ENCODE data around the gene CNGB1.

DNA sequence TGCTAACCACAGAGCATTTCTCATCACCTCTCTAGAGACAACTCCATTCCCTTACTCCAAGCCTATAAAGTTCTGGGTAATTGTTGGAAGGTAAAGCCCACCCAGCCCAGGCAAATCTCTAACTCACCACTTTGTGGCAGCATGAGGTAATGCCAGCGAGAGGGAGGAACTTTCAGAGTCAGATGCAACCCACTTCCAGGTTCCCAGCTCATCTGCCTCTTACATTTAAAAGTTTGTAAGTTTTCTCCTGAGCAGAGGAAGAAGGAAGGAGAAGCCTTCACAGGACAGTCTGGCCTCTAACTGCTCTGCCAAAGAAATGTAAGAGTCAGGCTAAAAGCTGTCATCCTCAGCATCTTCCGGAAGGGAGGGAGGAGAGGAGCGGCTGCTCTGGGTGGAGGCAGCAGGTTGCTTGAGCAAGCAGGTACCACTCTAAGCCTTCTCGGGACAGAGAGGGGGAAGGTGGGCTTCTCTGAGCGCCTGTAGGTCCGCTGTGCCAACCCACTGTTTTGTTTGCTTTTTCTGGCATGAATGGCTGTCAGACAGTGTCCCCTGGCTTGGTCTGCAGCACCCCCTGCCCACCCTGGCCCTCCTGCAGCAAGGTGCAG, 28.5 kb upstream of the CNGB1 start:
- TF ChIP-seq, protein P1, sequence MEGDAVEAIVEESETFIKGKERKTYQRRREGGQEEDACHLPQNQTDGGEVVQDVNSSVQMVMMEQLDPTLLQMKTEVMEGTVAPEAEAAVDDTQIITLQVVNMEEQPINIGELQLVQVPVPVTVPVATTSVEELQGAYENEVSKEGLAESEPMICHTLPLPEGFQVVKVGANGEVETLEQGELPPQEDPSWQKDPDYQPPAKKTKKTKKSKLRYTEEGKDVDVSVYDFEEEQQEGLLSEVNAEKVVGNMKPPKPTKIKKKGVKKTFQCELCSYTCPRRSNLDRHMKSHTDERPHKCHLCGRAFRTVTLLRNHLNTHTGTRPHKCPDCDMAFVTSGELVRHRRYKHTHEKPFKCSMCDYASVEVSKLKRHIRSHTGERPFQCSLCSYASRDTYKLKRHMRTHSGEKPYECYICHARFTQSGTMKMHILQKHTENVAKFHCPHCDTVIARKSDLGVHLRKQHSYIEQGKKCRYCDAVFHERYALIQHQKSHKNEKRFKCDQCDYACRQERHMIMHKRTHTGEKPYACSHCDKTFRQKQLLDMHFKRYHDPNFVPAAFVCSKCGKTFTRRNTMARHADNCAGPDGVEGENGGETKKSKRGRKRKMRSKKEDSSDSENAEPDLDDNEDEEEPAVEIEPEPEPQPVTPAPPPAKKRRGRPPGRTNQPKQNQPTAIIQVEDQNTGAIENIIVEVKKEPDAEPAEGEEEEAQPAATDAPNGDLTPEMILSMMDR (IDR thresholded peaks at IDR 0.05) = no peak
- TF ChIP-seq SMAD3 (CRISPR knock-in tag; IDR thresholded peaks at IDR 0.05; ENCODE audit: borderline replicate concordance) = no peak
- TF ChIP-seq ZNF423 (CRISPR knock-in tag; IDR thresholded peaks at IDR 0.05) = no peak
- no peak for TF ChIP-seq ESRRA (CRISPR knock-in tag; IDR thresholded peaks at IDR 0.05; ENCODE audit: borderline replicate concordance)
- TF ChIP-seq ETV6 (CRISPR knock-in tag; IDR thresholded peaks at IDR 0.05) = no peak
- TF ChIP-seq, protein P2, sequence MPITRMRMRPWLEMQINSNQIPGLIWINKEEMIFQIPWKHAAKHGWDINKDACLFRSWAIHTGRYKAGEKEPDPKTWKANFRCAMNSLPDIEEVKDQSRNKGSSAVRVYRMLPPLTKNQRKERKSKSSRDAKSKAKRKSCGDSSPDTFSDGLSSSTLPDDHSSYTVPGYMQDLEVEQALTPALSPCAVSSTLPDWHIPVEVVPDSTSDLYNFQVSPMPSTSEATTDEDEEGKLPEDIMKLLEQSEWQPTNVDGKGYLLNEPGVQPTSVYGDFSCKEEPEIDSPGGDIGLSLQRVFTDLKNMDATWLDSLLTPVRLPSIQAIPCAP (CRISPR knock-in tag; IDR thresholded peaks at IDR 0.05) = no peak

Measured in WTC11 (cell line).